Naive thymus-derived CD8-positive, alpha-beta T cell (primary cell): ENCODE measurements around the gene CD99. TPM values are rescaled to one million over a fixed set of nuclear protein-coding genes. Genes with fewer than 3 reads are reported as not detected.
A peak's percentile ranks its signal among the peaks of the same experiment; 100 is the strongest.
"Not testable (repeated sequence)": the region's sequence is repeated elsewhere in the genome, so short reads cannot be mapped to it uniquely, and the experiment has no call there.

ENCODE experiments used
- ATAC-seq, 2 donors: fragments of 150-1000 bp; cut with Tn5 transposase in 1 of 2; sonication (Bioruptor Pico), chemical (Tn5 transposase) in 1 of 2; 1 replicate in 1 of 2; 2 replicates in 1 of 2; pipeline ENCODE4 v1.10.0; 2021; ENCODE audit warnings: mild to moderate bottlenecking in 2 of 2, moderate library complexity in 2 of 2
- POLR2A ChIA-PET: fragments of 350-600 bp; sonication (Branson Sonifier 250); formaldehyde crosslinking; loops from one replicate; lab custom pipeline; 2021; ENCODE audit warnings: antibody characterized with exemption; lab: Charles Lee
- DNase-seq, 10 donors: peaks; one replicate each; pipeline versions ENCODE4 v3.0.0 to v3.0.0-alpha.2; 2020 to 2022
- H3K27ac Mint-ChIP-seq, 10 donors: one replicate each; pipeline ENCODE4 v1.8.0; 2020 to 2022; ENCODE audit warnings: mild to moderate bottlenecking in 10 of 10, mixed read lengths in 10 of 10, moderate library complexity in 4 of 10, inconsistent platforms in 1 of 10
- H3K27me3 Mint-ChIP-seq, 5 donors: one replicate each; pipeline ENCODE4 v1.8.0; 2021 to 2022; ENCODE audit warnings: mixed read lengths in 5 of 5
- H3K36me3 Mint-ChIP-seq, 3 donors: one replicate each; pipeline ENCODE4 v1.8.0; 2020 to 2022; ENCODE audit warnings: mixed read lengths in 3 of 3, mild to moderate bottlenecking in 2 of 3, inconsistent platforms in 1 of 3
- H3K4me1 Mint-ChIP-seq, 4 donors: one replicate each; pipeline ENCODE4 v1.8.0; 2021 to 2022; ENCODE audit warnings: mixed read lengths in 4 of 4
- H3K4me3 Mint-ChIP-seq, 10 donors: one replicate each; pipeline ENCODE4 v1.8.0; 2020 to 2022; ENCODE audit warnings: mild to moderate bottlenecking in 10 of 10, mixed read lengths in 10 of 10, moderate library complexity in 6 of 10, inconsistent platforms in 1 of 10
- H3K9me3 Mint-ChIP-seq, 9 donors: one replicate each; pipeline ENCODE4 v1.8.0; 2020 to 2022; ENCODE audit warnings: mixed read lengths in 9 of 9, mild to moderate bottlenecking in 3 of 9, inconsistent platforms in 1 of 9, moderate library complexity in 1 of 9
- polyA plus RNA-seq, 3 donors: library from polyadenylated mRNA; unstranded; fragments of 300-500 nt; fragmentation: Illumina TruSeq; gene quantifications; one replicate each; pipeline ENCODE4 v1.2.3, GENCODE V29; 2021
- total RNA-seq, 8 experiments: library from RNA in 2 of 8; stranded (reverse) in 2 of 8; gene quantifications; one replicate each; pipeline ENCODE4 v1.2.3 and lab custom pipeline; 2021 to 2026

Gene CD99
- total and polyA plus RNA-seq, 5 experiments from 2014 or later = 120 to 218 (median 124) TPM

- POLR2A ChIA-PET = no interaction called here
- no peaks in the 10 kb centered on the region for H3K27me3 Mint-ChIP-seq
- no peak for DNase-seq
- H3K36me3 Mint-ChIP-seq = peaks cover 9 to 97% (median 50%) of the 10 kb centered on the region in 3 donors
- no peak overlapping the region for H3K27ac Mint-ChIP-seq
- H3K4me1 Mint-ChIP-seq = peaks cover 0 to 16% (median 10%) of the 10 kb centered on the region in 4 donors
- H3K9me3 Mint-ChIP-seq = no peaks in the 10 kb centered on the region
- no peak for ATAC-seq
- no peak overlapping the region for H3K4me3 Mint-ChIP-seq
Measured at GRCh38 chrX:2719774-2720447, 28.8 kb downstream of the CD99 start.

DNA sequence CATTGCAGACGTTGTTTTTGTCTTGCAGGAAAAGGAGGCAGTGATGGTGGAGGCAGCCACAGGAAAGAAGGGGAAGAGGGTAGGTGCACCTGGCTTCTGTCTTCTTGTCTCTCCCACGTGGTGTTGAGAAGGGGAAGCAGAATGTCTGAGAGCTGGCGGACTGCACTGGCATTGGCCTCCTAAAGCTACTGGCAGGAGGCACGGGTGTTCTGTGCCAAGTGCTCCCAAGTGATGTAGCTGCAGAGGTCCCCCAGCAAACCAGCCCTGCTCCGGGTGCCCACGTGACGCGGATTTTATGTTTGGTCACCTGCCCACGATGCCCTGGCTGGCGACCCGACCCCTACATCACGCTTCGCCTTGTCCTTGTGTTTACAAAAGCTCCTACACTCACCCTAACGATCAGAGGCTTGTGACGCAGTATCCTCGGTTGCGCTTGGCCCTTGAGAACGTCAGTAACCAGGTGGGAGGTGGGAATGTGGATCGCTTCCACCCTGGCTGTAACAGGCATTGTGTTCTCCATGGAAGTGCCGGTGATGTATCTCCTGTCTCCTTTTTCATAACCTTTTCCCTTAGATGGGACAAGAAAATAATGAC lies 32.3 kb downstream of the CD99 start:
- Mint-ChIP-seq H3K4me3 (no peak overlapping the region), H3K36me3 (peaks cover 14 to 97% (median 54%) of the 10 kb centered on the region in 3 donors), H3K4me1 (peaks cover 0 to 7% (median under 1%) of the 10 kb centered on the region in 4 donors), H3K9me3 (peaks cover 0 to 3% (median 0%) of the 10 kb centered on the region in 9 donors), H3K27me3 (no peaks in the 10 kb centered on the region), H3K27ac (peak overlapping the region in 1 of 10 donors; percentile 36)
- POLR2A ChIA-PET = no interaction called here
- ATAC-seq (no peak), DNase-seq (no peak)

- H3K27me3 Mint-ChIP-seq, H3K4me3 Mint-ChIP-seq, H3K9me3 Mint-ChIP-seq, ATAC-seq, H3K27ac Mint-ChIP-seq, DNase-seq, POLR2A ChIA-PET: not testable (repeated sequence)
- H3K36me3 Mint-ChIP-seq = peaks cover 8 to 95% (median 45%) of the 10 kb centered on the region in 3 donors
- H3K4me1 Mint-ChIP-seq = peaks cover 4 to 10% (median 4%) of the 10 kb centered on the region in 4 donors
Measured at GRCh38 chrX:2727264-2727663, 36.2 kb downstream of the CD99 start.

DNA sequence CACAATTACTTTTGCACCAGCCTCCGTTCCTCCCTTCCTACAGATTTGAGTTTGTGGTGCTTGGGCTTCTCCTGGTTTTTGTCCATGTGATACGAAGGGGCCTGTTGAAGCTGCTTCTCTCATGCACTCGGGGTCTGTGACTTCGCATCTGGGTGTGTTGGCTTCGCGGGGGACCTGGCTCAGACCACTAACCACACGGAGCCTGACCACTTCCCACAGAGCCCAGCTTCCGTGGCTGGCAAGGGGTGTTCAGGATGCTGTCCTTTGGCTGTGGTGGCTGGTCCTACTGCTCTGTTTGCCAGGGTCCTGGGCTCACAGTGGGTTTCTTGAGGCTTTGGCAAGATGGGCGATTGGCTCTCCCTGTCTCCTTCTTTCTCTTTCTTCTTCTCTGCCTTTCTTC lies 41.0 kb downstream of the CD99 start:
- no peak for ATAC-seq
- no peak for DNase-seq
- Mint-ChIP-seq H3K27ac (peak overlapping the region in 3 of 10 donors; percentile 41 to 90 (median 49)), H3K4me1 (peaks cover 8 to 17% (median 13%) of the 10 kb centered on the region in 4 donors), H3K36me3 (peaks cover 4 to 92% (median 36%) of the 10 kb centered on the region in 3 donors), H3K4me3 (no peak overlapping the region), H3K9me3 (peaks cover 0 to 10% (median 0%) of the 10 kb centered on the region in 9 donors), H3K27me3 (no peaks in the 10 kb centered on the region)
- POLR2A ChIA-PET = no interaction called here

GRCh38 chrX:2732649-2733048 lies 41.6 kb downstream of the CD99 start:
- Mint-ChIP-seq H3K36me3 (peaks cover 4 to 88% (median 36%) of the 10 kb centered on the region in 3 donors), H3K27me3 (no peaks in the 10 kb centered on the region), H3K4me3 (no peak overlapping the region), H3K4me1 (peaks cover 8 to 17% (median 13%) of the 10 kb centered on the region in 4 donors), H3K27ac (peak overlapping the region in 3 of 10 donors; percentile 41 to 90 (median 62)), H3K9me3 (peaks cover 0 to 10% (median 0%) of the 10 kb centered on the region in 9 donors)
- POLR2A ChIA-PET = no interaction called here
- ATAC-seq (no peak), DNase-seq (no peak)

DNA sequence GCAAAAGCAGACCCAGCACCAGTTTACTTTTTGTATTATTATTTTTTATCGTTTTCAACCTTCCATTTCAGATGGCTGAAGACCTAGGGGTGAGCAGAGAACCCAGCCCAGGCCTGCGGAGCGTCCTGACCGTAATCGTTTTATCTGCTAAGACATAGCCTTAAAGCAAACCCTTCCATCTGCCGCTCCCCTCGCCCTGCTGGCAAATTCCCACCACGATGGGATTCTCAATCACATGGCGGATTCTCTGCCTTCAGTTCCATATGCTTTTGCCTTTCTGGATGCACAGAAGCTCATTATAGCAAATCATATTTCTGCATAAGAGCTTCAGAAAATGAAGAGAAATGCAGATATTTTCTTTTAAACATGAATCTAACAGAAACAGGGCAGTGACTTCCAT lies 42.2 kb downstream of the CD99 start:
- Mint-ChIP-seq H3K27ac (peak overlapping the region in 4 of 10 donors; percentile 12 to 90 (median 52)), H3K9me3 (peaks cover 0 to 10% (median 0%) of the 10 kb centered on the region in 9 donors), H3K4me3 (no peak overlapping the region), H3K27me3 (no peaks in the 10 kb centered on the region), H3K36me3 (peaks cover 3 to 88% (median 32%) of the 10 kb centered on the region in 3 donors), H3K4me1 (peaks cover 8 to 16% (median 12%) of the 10 kb centered on the region in 4 donors)
- ATAC-seq = no peak
- POLR2A ChIA-PET = no interaction called here
- no peak for DNase-seq

DNA sequence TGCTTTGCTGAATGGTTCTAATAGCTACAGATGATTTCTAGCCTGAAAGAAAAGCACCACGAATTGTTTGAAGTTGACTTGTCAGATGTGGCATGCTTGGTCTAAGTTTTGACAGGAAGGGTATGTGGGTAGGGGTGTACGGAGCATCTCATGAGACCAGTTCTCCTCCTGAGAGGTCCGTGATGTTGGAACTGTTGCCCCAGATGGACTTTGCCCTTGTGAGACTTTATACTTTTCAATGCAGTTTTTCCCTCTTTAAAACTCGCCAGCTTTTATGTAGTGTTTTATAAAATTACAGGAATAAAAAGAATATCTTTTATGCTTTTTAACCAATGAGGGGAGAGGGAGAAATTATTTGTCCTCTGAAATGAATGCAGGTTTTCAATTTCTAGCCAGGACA lies 44.2 kb downstream of the CD99 start:
- POLR2A ChIA-PET = no interaction called here
- H3K9me3 Mint-ChIP-seq = peaks cover 0 to 10% (median 0%) of the 10 kb centered on the region in 9 donors
- H3K4me1 Mint-ChIP-seq = peaks cover 8 to 16% (median 14%) of the 10 kb centered on the region in 4 donors
- peaks cover 3 to 86% (median 20%) of the 10 kb centered on the region in 3 donors for H3K36me3 Mint-ChIP-seq
- peak overlapping the region in 1 of 10 donors; percentile 53 for H3K27ac Mint-ChIP-seq
- no peaks in the 10 kb centered on the region for H3K27me3 Mint-ChIP-seq
- ATAC-seq (no peak), DNase-seq (no peak)
- no peak overlapping the region for H3K4me3 Mint-ChIP-seq

DNA sequence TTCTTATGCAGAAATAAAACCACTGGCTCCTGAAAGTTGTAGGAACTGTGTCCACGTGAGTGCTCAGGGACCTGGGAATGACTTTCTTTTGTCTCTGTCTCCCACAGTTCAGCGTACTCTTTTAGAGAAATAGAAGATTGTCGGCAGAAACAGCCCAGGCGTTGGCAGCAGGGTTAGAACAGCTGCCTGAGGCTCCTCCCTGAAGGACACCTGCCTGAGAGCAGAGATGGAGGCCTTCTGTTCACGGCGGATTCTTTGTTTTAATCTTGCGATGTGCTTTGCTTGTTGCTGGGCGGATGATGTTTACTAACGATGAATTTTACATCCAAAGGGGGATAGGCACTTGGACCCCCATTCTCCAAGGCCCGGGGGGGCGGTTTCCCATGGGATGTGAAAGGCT lies 49.6 kb downstream of the CD99 start:
- ATAC-seq (no peak), DNase-seq (no peak)
- peaks cover 10 to 70% (median 13%) of the 10 kb centered on the region in 3 donors for H3K36me3 Mint-ChIP-seq
- peaks cover 0 to 4% (median 0%) of the 10 kb centered on the region in 4 donors for H3K4me1 Mint-ChIP-seq
- H3K27ac Mint-ChIP-seq = peak overlapping the region in 3 of 10 donors; percentile 8 to 43 (median 15)
- POLR2A ChIA-PET = no interaction called here
- H3K27me3 Mint-ChIP-seq = no peaks in the 10 kb centered on the region
- H3K4me3 Mint-ChIP-seq = no peak overlapping the region
- H3K9me3 Mint-ChIP-seq = no peaks in the 10 kb centered on the region

GRCh38 chrX:2741386-2741785 lies 50.3 kb downstream of the CD99 start:
- Mint-ChIP-seq H3K27me3 (no peaks in the 10 kb centered on the region), H3K4me1 (peaks cover 0 to 4% (median 0%) of the 10 kb centered on the region in 4 donors), H3K27ac (peak overlapping the region in 1 of 10 donors; percentile 15), H3K36me3 (peaks cover 10 to 63% (median 13%) of the 10 kb centered on the region in 3 donors), H3K9me3 (no peaks in the 10 kb centered on the region), H3K4me3 (no peak overlapping the region)
- DNase-seq (no peak), ATAC-seq (no peak)
- POLR2A ChIA-PET = no interaction called here

GRCh38 chrX:2746250-2746649 lies 55.2 kb downstream of the CD99 start:
- H3K9me3 Mint-ChIP-seq, H3K4me3 Mint-ChIP-seq, H3K27me3 Mint-ChIP-seq, ATAC-seq, POLR2A ChIA-PET, H3K27ac Mint-ChIP-seq, H3K4me1 Mint-ChIP-seq, DNase-seq: not testable (repeated sequence)
- peaks cover 5 to 25% (median 6%) of the 10 kb centered on the region in 3 donors for H3K36me3 Mint-ChIP-seq

GRCh38 chrX:2748171-2748814 lies 57.2 kb downstream of the CD99 start:
- Mint-ChIP-seq H3K27me3 (peaks cover 0 to 1% (median 0%) of the 10 kb centered on the region in 5 donors), H3K4me1 (peaks cover 0 to 2% (median 0%) of the 10 kb centered on the region in 4 donors), H3K9me3 (no peaks in the 10 kb centered on the region), H3K27ac (no peak overlapping the region), H3K36me3 (peaks cover 0 to 7% (median 2%) of the 10 kb centered on the region in 3 donors), H3K4me3 (no peak overlapping the region)
- DNase-seq (no peak), ATAC-seq (no peak)
- POLR2A ChIA-PET = no interaction called here

DNA sequence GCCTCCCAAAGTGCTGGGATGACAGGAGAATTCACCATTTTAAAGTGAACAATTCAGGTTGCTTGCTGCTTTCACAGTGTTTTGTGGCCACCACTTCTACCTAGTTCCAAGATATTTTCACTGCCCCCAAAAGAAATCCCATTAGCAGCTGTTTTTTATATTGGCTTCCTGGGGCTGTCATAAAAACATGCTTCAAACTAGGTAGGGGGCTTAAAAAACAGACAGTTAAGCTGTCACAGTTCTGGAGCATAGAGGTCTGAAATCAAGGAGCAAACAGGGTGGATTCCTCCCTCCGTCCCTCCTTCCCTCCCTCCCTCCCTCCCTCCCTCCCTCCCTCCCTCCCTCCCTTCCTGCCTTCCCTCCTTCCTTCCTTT lies 57.7 kb downstream of the CD99 start:
- Mint-ChIP-seq H3K27me3 (peaks cover 0 to 1% (median 0%) of the 10 kb centered on the region in 5 donors), H3K9me3 (no peaks in the 10 kb centered on the region), H3K4me1 (peaks cover 0 to 2% (median 0%) of the 10 kb centered on the region in 4 donors), H3K36me3 (peaks cover 0 to 2% (median under 1%) of the 10 kb centered on the region in 3 donors), H3K4me3 (no peak overlapping the region), H3K27ac (no peak overlapping the region)
- no peak for DNase-seq
- no peak for ATAC-seq
- POLR2A ChIA-PET = no interaction called here

DNA sequence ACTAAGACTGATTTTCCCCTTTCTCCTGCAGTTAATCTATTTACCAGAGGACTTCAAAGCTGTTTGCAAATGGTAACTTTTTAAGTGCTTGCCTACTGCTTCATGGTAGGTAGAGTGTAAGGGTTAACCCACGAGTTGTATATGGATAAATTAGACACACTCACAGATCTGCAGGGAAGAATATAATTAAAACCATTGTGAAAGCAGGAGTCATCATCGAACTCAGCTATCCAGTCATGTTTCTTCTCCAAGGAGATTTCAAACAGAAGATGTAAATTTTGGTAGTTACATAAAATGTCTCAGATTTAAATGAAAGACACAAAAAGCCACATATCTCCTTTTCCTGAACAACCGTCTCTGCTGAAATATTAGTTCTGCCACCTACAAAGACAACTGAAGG lies 60.2 kb downstream of the CD99 start:
- Mint-ChIP-seq H3K4me3 (no peak overlapping the region), H3K9me3 (no peaks in the 10 kb centered on the region), H3K36me3 (no peaks in the 10 kb centered on the region), H3K27ac (no peak overlapping the region), H3K4me1 (peaks cover 0 to under 1% (median 0%) of the 10 kb centered on the region in 4 donors), H3K27me3 (peaks cover 0 to 5% (median 0%) of the 10 kb centered on the region in 5 donors)
- POLR2A ChIA-PET = no interaction called here
- ATAC-seq = no peak
- no peak for DNase-seq
